H1 (cell line): ENCODE results near the gene MRPL20. TPM values are rescaled to one million over a fixed set of nuclear protein-coding genes. Genes with fewer than 3 reads are reported as not detected.
A peak's percentile ranks its signal among the peaks of the same experiment; 100 is the strongest.

Experiments used
- BCL11A ChIP-seq, 2 experiments: IDR thresholded peaks; one replicate each; pipeline ENCODE4 v1.6.1; 2011; ENCODE audit warnings: low read depth in 2 of 2, low read length in 2 of 2, mild to moderate bottlenecking in 2 of 2
- EGR1 ChIP-seq: IDR thresholded peaks from 2 replicates; pipeline ENCODE4 v1.6.1; 2011; ENCODE audit warnings: low read depth, low read length, borderline replicate concordance
- EZH2 ChIP-seq: fragments of 200-600 bp; sonication (generic); IDR thresholded peaks from 2 replicates; pipeline ENCODE4 v1.7.1; 2012; ENCODE audit warnings: low read depth, mild to moderate bottlenecking, moderate library complexity, low read length, inconsistent platforms; ENCODE audit not compliant: severe bottlenecking
- GABPA ChIP-seq: IDR thresholded peaks from 2 replicates; pipeline ENCODE4 v1.6.1; 2011; ENCODE audit warnings: mild to moderate bottlenecking, low read length, moderate library complexity, borderline replicate concordance; ENCODE audit not compliant: insufficient read depth
- HDAC2 ChIP-seq, 2 experiments: fragments of 300-600 bp in 1 of 2; sonication (generic) in 1 of 2; IDR thresholded peaks; 2 replicates each; pipeline ENCODE4 v1.6.1; 2011 to 2012; ENCODE audit warnings: low read depth in 2 of 2, low read length in 2 of 2, mild to moderate bottlenecking in 2 of 2, moderate library complexity in 2 of 2, borderline replicate concordance in 1 of 2, inconsistent platforms in 1 of 2
- HDAC6 ChIP-seq: IDR thresholded peaks from one replicate; pipeline ENCODE4 v1.7.1; 2012; ENCODE audit warnings: low read depth, mild to moderate bottlenecking, inconsistent platforms, low read length, moderate library complexity
- JUND ChIP-seq: IDR thresholded peaks from 2 replicates; pipeline ENCODE4 v1.6.1; 2011; ENCODE audit warnings: mild to moderate bottlenecking, improper control_type of control experiment, low read length
- SIRT6 ChIP-seq: IDR thresholded peaks from one replicate; pipeline ENCODE4 v1.7.1; 2012; ENCODE audit warnings: low read length, inconsistent platforms
- polyA plus RNA-seq, 7 experiments: library from polyadenylated mRNA; depleted of rRNA in 3 of 7; stranded (reverse) in 5 of 7; unstranded in 2 of 7; fragments of >200 nt in 5 of 7; fragments of 200-250 nt in 2 of 7; gene quantifications; 1 replicate in 5 of 7; 2 replicates in 1 of 7; 4 replicates in 1 of 7; pipeline versions ENCODE4 v1.2.1 to v1.2.3, GENCODE V29; 2011 to 2013; ENCODE audit warnings: missing spikeins in 2 of 7, mixed read lengths in 2 of 7
- total RNA-seq: library from RNA; stranded (reverse); fragmentation: NEBNext Ultra II Directional; extraction: Animal tissue kit (Norgen Biotek cat#: 25700); gene quantifications from 2 replicates; pipeline ENCODE4 v1.2.1, GENCODE V29; 2021

MRPL20 gene
- total and polyA plus RNA-seq, 2 of the 8 experiments (the other 6 are each of a cell fraction or from before 2014, with no cell fraction given) = 126 to 151 TPM

- TF ChIP-seq GABPA (no peak), HDAC2 (IDR thresholded peaks at IDR 0.05; ENCODE audit: borderline replicate concordance in 1 of 2, low read depth in 2 of 2, low read length in 2 of 2) (no peak), BCL11A (IDR thresholded peaks at IDR 0.05; ENCODE audit: low read depth in 2 of 2, low read length in 2 of 2) (no peak), EZH2 (peak; percentile 8), JUND (no peak), SIRT6 (no peak), EGR1 (no peak), HDAC6 (no peak)
- TF ChIP-seq, all 59 proteins: peak for 4
These were observed 26.1 kb upstream of the MRPL20 start (continued) for GRCh38 chr1:1432951-1433803.
